Mucosa of descending colon (tissue), 3 donors: ENCODE results near the gene RPL15. TPM values are rescaled to one million over a fixed set of nuclear protein-coding genes. Genes with fewer than 3 reads are reported as not detected.
"Not testable (repeated sequence)": the region's sequence is repeated elsewhere in the genome, so short reads cannot be mapped to it uniquely, and the experiment has no call there.

Experiments used
- ATAC-seq: fragments of 200-7000 bp; cut with Tn5 transposase; one replicate; pipeline ENCODE4 v1.9.1; 2020; ENCODE audit warnings: mild to moderate bottlenecking, moderate library complexity
- DNase-seq, 3 donors: peaks; one replicate each; pipeline ENCODE4 v3.0.0-alpha.2; 2020
- H3K36me3 ChIP-seq: fragments of 200-600 bp; one replicate; pipeline ENCODE4 v1.8.0; 2021; ENCODE audit warnings: low read depth, mild to moderate bottlenecking
- H3K4me1 ChIP-seq: fragments of 200-600 bp; one replicate; pipeline ENCODE4 v1.8.0; 2021; ENCODE audit warnings: low read depth, mild to moderate bottlenecking
- H3K4me3 ChIP-seq: fragments of 200-600 bp; one replicate; pipeline ENCODE4 v1.8.0; 2021; ENCODE audit warnings: mild to moderate bottlenecking
- H3K9me3 ChIP-seq: fragments of 200-600 bp; one replicate; pipeline ENCODE4 v1.8.0; 2021; ENCODE audit warnings: mild to moderate bottlenecking
- CTCF ChIP-seq: fragments of 200-600 bp; IDR thresholded peaks from one replicate; pipeline ENCODE4 v1.8.0; 2022; ENCODE audit warnings: antibody characterized with exemption, mild to moderate bottlenecking
- intact Hi-C, 2 donors: fragments of 100-400 bp; cut with DNase I in 1 of 2; cut with micrococcal nuclease in 1 of 2; formaldehyde crosslinking; loops; one replicate each; pipeline versions ENCODE4 v1.11.0 to v1.11.1; 2022; cut with DNase I, micrococcal nuclease
- total RNA-seq, 3 donors: library from RNA; stranded (reverse); fragmentation: NEBNext Ultra II Directional in 2 of 3; extraction: Animal tissue kit (Norgen Biotek cat#: 25700) in 2 of 3; gene quantifications; one replicate each; pipeline versions ENCODE4 v1.2.1 to v1.2.4, GENCODE V29; 2021 to 2023
- donor health status: DM: no; HTN: no; CAD: no; lungs with moderate emphysema.
- donor health status: DM: no; HTN: no; CAD: no.
- donor health status: DM: no; HTN: yes; CAD: no.

RPL15 gene
- total RNA-seq, 3 donors from 2014 or later = 1,277 to 1,409 (median 1,319) TPM

- Histone ChIP-seq H3K36me3 (no peaks in the 10 kb centered on the region), H3K4me3 (no peak overlapping the region), H3K4me1 (peaks cover 7% of the 10 kb centered on the region), H3K9me3 (no peaks in the 10 kb centered on the region)
- no peak for DNase-seq
- intact Hi-C loops = no loop called here
- no peak for TF ChIP-seq CTCF
- no peak for ATAC-seq
These were observed 3.8 kb upstream of the RPL15 start for GRCh38 chr3:23913182-23913581.

- Histone ChIP-seq H3K9me3 (no peaks in the 10 kb centered on the region), H3K4me3 (no peak overlapping the region), H3K4me1 (peaks cover 14% of the 10 kb centered on the region), H3K36me3 (no peaks in the 10 kb centered on the region)
- DNase-seq = no peak
- intact Hi-C loops = no loop called here
- TF ChIP-seq CTCF = no peak
- no peak for ATAC-seq
These were observed 2.8 kb upstream of the RPL15 start for GRCh38 chr3:23913873-23914743.

- Histone ChIP-seq H3K4me1 (peaks cover 14% of the 10 kb centered on the region), H3K9me3 (no peaks in the 10 kb centered on the region), H3K4me3 (no peak overlapping the region), H3K36me3 (no peaks in the 10 kb centered on the region)
- ATAC-seq (no peak), DNase-seq (peak in 1 of 3 donors; percentile 17)
- no peak for TF ChIP-seq CTCF
- intact Hi-C loops = no loop called here
These were observed 1.3 kb upstream of the RPL15 start for GRCh38 chr3:23915537-23916108.

- intact Hi-C loops = no loop called here
- DNase-seq (no peak), ATAC-seq (peak; percentile 62)
- H3K4me1 ChIP-seq = peaks cover 14% of the 10 kb centered on the region
- no peaks in the 10 kb centered on the region for H3K9me3 ChIP-seq
- peak overlapping the region; percentile 83 for H3K4me3 ChIP-seq
- no peaks in the 10 kb centered on the region for H3K36me3 ChIP-seq
- no peak for TF ChIP-seq CTCF
These were observed 613 bp upstream of the RPL15 start for GRCh38 chr3:23916152-23916885.

GRCh38 chr3:23917679-23918303 is 859 bp downstream of the RPL15 start:
- intact Hi-C loops, H3K9me3 ChIP-seq, H3K36me3 ChIP-seq: not testable (repeated sequence)
- H3K4me1 ChIP-seq = peaks cover 14% of the 10 kb centered on the region
- ATAC-seq (peak; percentile 72), DNase-seq (peak in 1 of 3 donors; percentile 83)
- H3K4me3 ChIP-seq = peak overlapping the region; percentile 83

GRCh38 chr3:23918331-23918730 is 1.4 kb downstream of the RPL15 start:
- ATAC-seq, H3K9me3 ChIP-seq, DNase-seq, H3K4me3 ChIP-seq, intact Hi-C loops, H3K36me3 ChIP-seq: not testable (repeated sequence)
- peaks cover 14% of the 10 kb centered on the region for H3K4me1 ChIP-seq
